Measurements from ENCODE around the gene DKKL1. TPM values are rescaled to one million over a fixed set of nuclear protein-coding genes. Genes with fewer than 3 reads are reported as not detected.

The DKKL1 gene
- polyA plus RNA-seq, 1 donor from 2014 or later, result 1.1 TPM

- peaks cover 34 to 51% (median 46%) of the 10 kb centered on the region in 3 donors for H3K4me1 Mint-ChIP-seq
- peak overlapping the region; percentile 89 to 98 (median 96) for H3K4me3 Mint-ChIP-seq
- H3K9me3 Mint-ChIP-seq, result peaks cover 0 to 1% (median 0%) of the 10 kb centered on the region in 3 donors
- H3K27me3 Mint-ChIP-seq, result peaks cover 1% of the 10 kb centered on the region
- H3K36me3 Mint-ChIP-seq, result peaks cover 19% of the 10 kb centered on the region
- H3K27ac Mint-ChIP-seq, result peak overlapping the region; percentile 80 to 99 (median 99)
Measured at GRCh38 chr19:49333811-49334288, 29.8 kb upstream of the DKKL1 start.

- Mint-ChIP-seq H3K4me1 (peaks cover 25 to 45% (median 44%) of the 10 kb centered on the region in 3 donors), H3K27ac (peak within 1 kb of the TSS; percentile 80 to 99 (median 99)), H3K9me3 (peaks cover 0 to 1% (median 0%) of the 10 kb centered on the region in 3 donors), H3K27me3 (peaks cover 1% of the 10 kb centered on the region), H3K36me3 (peaks cover 14% of the 10 kb centered on the region), H3K4me3 (peak within 1 kb of the TSS; percentile 98 to 99 (median 98))
Measured at GRCh38 chr19:49335071-49335783, 28.4 kb upstream of the DKKL1 start, which contains the start of gene CD37. Gene CD37, plus strand, starts transcription at chr19:49335406. Its CDS starts 135 bp downstream, at chr19:49335541.

GRCh38 chr19:49335784-49336481, 27.7 kb upstream of the DKKL1 start:
- peak overlapping the region; percentile 98 to 99 (median 98) for H3K4me3 Mint-ChIP-seq
- H3K4me1 Mint-ChIP-seq, result peaks cover 27 to 49% (median 43%) of the 10 kb centered on the region in 3 donors
- H3K27ac Mint-ChIP-seq, result peak overlapping the region; percentile 80 to 99 (median 99)
- no peaks in the 10 kb centered on the region for H3K9me3 Mint-ChIP-seq
- peaks cover 1% of the 10 kb centered on the region for H3K27me3 Mint-ChIP-seq
- H3K36me3 Mint-ChIP-seq, result peaks cover 12% of the 10 kb centered on the region

- Mint-ChIP-seq H3K4me1 (peaks cover 23 to 45% (median 43%) of the 10 kb centered on the region in 3 donors), H3K27ac (peak overlapping the region; percentile 80 to 99 (median 99)), H3K36me3 (peaks cover 10% of the 10 kb centered on the region), H3K4me3 (peak overlapping the region; percentile 98 to 99 (median 98)), H3K27me3 (peaks cover 1% of the 10 kb centered on the region), H3K9me3 (no peaks in the 10 kb centered on the region)
Measured at GRCh38 chr19:49336482-49337266, 27.0 kb upstream of the DKKL1 start.

GRCh38 chr19:49337267-49338022, 26.2 kb upstream of the DKKL1 start:
- H3K27me3 Mint-ChIP-seq, result peaks cover 1% of the 10 kb centered on the region
- peaks cover 22 to 40% (median 39%) of the 10 kb centered on the region in 3 donors for H3K4me1 Mint-ChIP-seq
- H3K4me3 Mint-ChIP-seq, result peak overlapping the region; percentile 98 to 99 (median 98)
- peak overlapping the region; percentile 61 to 99 (median 80) for H3K27ac Mint-ChIP-seq
- no peaks in the 10 kb centered on the region for H3K9me3 Mint-ChIP-seq
- H3K36me3 Mint-ChIP-seq, result peaks cover 9% of the 10 kb centered on the region

- Mint-ChIP-seq H3K36me3 (peaks cover 9% of the 10 kb centered on the region), H3K27ac (peak overlapping the region; percentile 80 to 87 (median 83)), H3K4me3 (peak overlapping the region; percentile 89 to 99 (median 98)), H3K27me3 (no peaks in the 10 kb centered on the region), H3K9me3 (no peaks in the 10 kb centered on the region), H3K4me1 (peaks cover 28 to 42% (median 42%) of the 10 kb centered on the region in 3 donors)
Measured at GRCh38 chr19:49338023-49338677, 25.5 kb upstream of the DKKL1 start.

- H3K36me3 Mint-ChIP-seq, result peaks cover 9% of the 10 kb centered on the region
- peak overlapping the region; percentile 89 to 99 (median 98) for H3K4me3 Mint-ChIP-seq
- peaks cover 23 to 39% (median 38%) of the 10 kb centered on the region in 3 donors for H3K4me1 Mint-ChIP-seq
- no peaks in the 10 kb centered on the region for H3K27me3 Mint-ChIP-seq
- no peaks in the 10 kb centered on the region for H3K9me3 Mint-ChIP-seq
- peak overlapping the region; percentile 80 to 89 (median 83) for H3K27ac Mint-ChIP-seq
Measured at GRCh38 chr19:49338691-49339300, 24.9 kb upstream of the DKKL1 start.

GRCh38 chr19:49339301-49340068, 24.2 kb upstream of the DKKL1 start:
- peak overlapping the region; percentile 80 to 99 (median 95) for H3K27ac Mint-ChIP-seq
- peak overlapping the region; percentile 89 to 99 (median 98) for H3K4me3 Mint-ChIP-seq

GRCh38 chr19:49340069-49340864, 23.4 kb upstream of the DKKL1 start:
- peaks cover 23 to 37% (median 37%) of the 10 kb centered on the region in 3 donors for H3K4me1 Mint-ChIP-seq
- peaks cover 9% of the 10 kb centered on the region for H3K36me3 Mint-ChIP-seq
- peak overlapping the region; percentile 80 to 99 (median 95) for H3K27ac Mint-ChIP-seq
- H3K27me3 Mint-ChIP-seq, result no peaks in the 10 kb centered on the region
- H3K4me3 Mint-ChIP-seq, result peak overlapping the region; percentile 82 to 98 (median 90)
- H3K9me3 Mint-ChIP-seq, result no peaks in the 10 kb centered on the region

More at GRCh38 chr19:49339301-49340068, 24.2 kb upstream of the DKKL1 start:
- Mint-ChIP-seq H3K4me1 (peaks cover 18 to 34% (median 33%) of the 10 kb centered on the region in 3 donors), H3K27me3 (no peaks in the 10 kb centered on the region), H3K9me3 (no peaks in the 10 kb centered on the region), H3K36me3 (peaks cover 9% of the 10 kb centered on the region)

- H3K9me3 Mint-ChIP-seq, result no peaks in the 10 kb centered on the region
- peaks cover 9% of the 10 kb centered on the region for H3K36me3 Mint-ChIP-seq
- H3K27ac Mint-ChIP-seq, result peak overlapping the region; percentile 80 to 99 (median 95)
- no peaks in the 10 kb centered on the region for H3K27me3 Mint-ChIP-seq
- H3K4me3 Mint-ChIP-seq, result peak overlapping the region; percentile 16 to 98 (median 87)
- H3K4me1 Mint-ChIP-seq, result peaks cover 19 to 37% (median 35%) of the 10 kb centered on the region in 3 donors
Measured at GRCh38 chr19:49340865-49341718, 22.6 kb upstream of the DKKL1 start.

GRCh38 chr19:49342291-49342721, 21.4 kb upstream of the DKKL1 start:
- Mint-ChIP-seq H3K27ac (peak overlapping the region; percentile 26 to 80 (median 43)), H3K27me3 (no peaks in the 10 kb centered on the region), H3K36me3 (peaks cover 5% of the 10 kb centered on the region), H3K4me3 (peak overlapping the region in 3 of 4 donors; percentile 12 to 68 (median 24)), H3K4me1 (peaks cover 19 to 33% (median 32%) of the 10 kb centered on the region in 3 donors), H3K9me3 (no peaks in the 10 kb centered on the region)
